Naive thymus-derived CD8-positive, alpha-beta T cell (primary cell): Measurements from ENCODE around the gene MAD2L1BP. TPM values are rescaled to one million over a fixed set of nuclear protein-coding genes. Genes with fewer than 3 reads are reported as not detected.
"Not testable (repeated sequence)": the region's sequence is repeated elsewhere in the genome, so short reads cannot be mapped to it uniquely, and the experiment has no call there.

Experiments
- ATAC-seq, 2 donors: fragments of 150-1000 bp; cut with Tn5 transposase in 1 of 2; sonication (Bioruptor Pico), chemical (Tn5 transposase) in 1 of 2; 1 replicate in 1 of 2; 2 replicates in 1 of 2; pipeline ENCODE4 v1.10.0; 2021; ENCODE audit warnings: mild to moderate bottlenecking in 2 of 2, moderate library complexity in 2 of 2
- POLR2A ChIA-PET: fragments of 350-600 bp; sonication (Branson Sonifier 250); formaldehyde crosslinking; loops from one replicate; lab custom pipeline; 2021; ENCODE audit warnings: antibody characterized with exemption; lab: Charles Lee
- DNase-seq, 10 donors: peaks; one replicate each; pipeline versions ENCODE4 v3.0.0 to v3.0.0-alpha.2; 2020 to 2022
- H3K27ac Mint-ChIP-seq, 10 donors: one replicate each; pipeline ENCODE4 v1.8.0; 2020 to 2022; ENCODE audit warnings: mild to moderate bottlenecking in 10 of 10, mixed read lengths in 10 of 10, moderate library complexity in 4 of 10, inconsistent platforms in 1 of 10
- H3K27me3 Mint-ChIP-seq, 5 donors: one replicate each; pipeline ENCODE4 v1.8.0; 2021 to 2022; ENCODE audit warnings: mixed read lengths in 5 of 5
- H3K36me3 Mint-ChIP-seq, 3 donors: one replicate each; pipeline ENCODE4 v1.8.0; 2020 to 2022; ENCODE audit warnings: mixed read lengths in 3 of 3, mild to moderate bottlenecking in 2 of 3, inconsistent platforms in 1 of 3
- H3K4me1 Mint-ChIP-seq, 4 donors: one replicate each; pipeline ENCODE4 v1.8.0; 2021 to 2022; ENCODE audit warnings: mixed read lengths in 4 of 4
- H3K4me3 Mint-ChIP-seq, 10 donors: one replicate each; pipeline ENCODE4 v1.8.0; 2020 to 2022; ENCODE audit warnings: mild to moderate bottlenecking in 10 of 10, mixed read lengths in 10 of 10, moderate library complexity in 6 of 10, inconsistent platforms in 1 of 10
- H3K9me3 Mint-ChIP-seq, 9 donors: one replicate each; pipeline ENCODE4 v1.8.0; 2020 to 2022; ENCODE audit warnings: mixed read lengths in 9 of 9, mild to moderate bottlenecking in 3 of 9, inconsistent platforms in 1 of 9, moderate library complexity in 1 of 9
- polyA plus RNA-seq, 3 donors: library from polyadenylated mRNA; unstranded; fragments of 300-500 nt; fragmentation: Illumina TruSeq; gene quantifications; one replicate each; pipeline ENCODE4 v1.2.3, GENCODE V29; 2021
- total RNA-seq, 8 experiments: library from RNA in 2 of 8; stranded (reverse) in 2 of 8; gene quantifications; one replicate each; pipeline ENCODE4 v1.2.3 and lab custom pipeline; 2021 to 2026

MAD2L1BP gene
- total and polyA plus RNA-seq, 5 experiments from 2014 or later = 12.5 to 32.9 (median 19.6) TPM

DNA sequence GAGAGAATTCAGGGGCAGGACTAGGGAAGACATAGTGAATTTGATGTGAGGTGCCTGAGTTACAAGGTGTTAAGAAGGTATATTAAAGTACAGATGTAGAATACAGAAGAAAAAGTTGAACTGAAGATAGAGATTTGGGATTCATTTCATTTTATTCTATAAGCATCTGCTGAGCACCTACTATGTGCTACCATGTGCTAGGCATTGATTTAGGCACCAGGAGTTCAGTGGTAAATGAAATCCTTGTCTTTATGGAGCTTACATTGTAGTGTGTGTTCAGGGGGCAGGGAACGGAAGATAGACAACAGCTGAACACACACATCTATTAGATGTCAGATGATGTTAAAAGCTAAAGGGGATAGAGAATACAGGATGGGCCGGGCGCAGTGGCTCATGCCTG is 12.0 kb downstream of the MAD2L1BP start:
- peaks cover 0 to 6% (median 0%) of the 10 kb centered on the region in 3 donors for H3K36me3 Mint-ChIP-seq
- DNase-seq = no peak
- H3K27ac Mint-ChIP-seq = no peak overlapping the region
- ATAC-seq = no peak
- H3K4me3 Mint-ChIP-seq = no peak overlapping the region
- H3K27me3 Mint-ChIP-seq = no peaks in the 10 kb centered on the region
- H3K4me1 Mint-ChIP-seq = peaks cover 10 to 20% (median 13%) of the 10 kb centered on the region in 4 donors
- POLR2A ChIA-PET = interaction anchor here (0.7 to 1.4 kb wide), 2 partner anchors 9 to 18 kb away, joined by 3 read pairs; partner anchors contain the start of gene GTPBP2
- H3K9me3 Mint-ChIP-seq = no peaks in the 10 kb centered on the region

DNA sequence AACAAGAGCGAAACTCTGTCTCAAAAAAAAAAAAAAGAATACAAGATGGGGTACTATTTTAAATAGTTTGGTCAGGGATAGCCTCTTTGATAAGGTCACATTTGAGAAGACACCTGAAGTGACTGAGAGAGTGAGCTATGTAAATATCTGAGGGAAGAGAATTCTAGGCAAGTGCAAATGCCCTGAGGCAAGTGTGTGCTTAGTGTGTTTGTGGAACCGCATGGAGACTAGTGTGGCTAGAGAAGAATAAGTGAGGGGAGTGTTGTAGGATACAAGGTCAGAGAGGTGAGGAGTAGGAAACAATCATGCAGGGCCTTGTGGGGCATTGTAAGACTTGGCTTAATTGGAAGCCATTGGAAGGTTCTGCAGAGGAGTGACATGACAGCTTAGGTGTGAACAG is 12.6 kb downstream of the MAD2L1BP start:
- DNase-seq (no peak), ATAC-seq (no peak)
- Mint-ChIP-seq H3K9me3 (no peaks in the 10 kb centered on the region), H3K4me1 (peaks cover 8 to 16% (median 12%) of the 10 kb centered on the region in 4 donors), H3K27ac (no peak overlapping the region), H3K4me3 (no peak overlapping the region), H3K27me3 (no peaks in the 10 kb centered on the region), H3K36me3 (no peaks in the 10 kb centered on the region)
- POLR2A ChIA-PET = interaction anchor here (0.7 kb wide), 1 partner anchor 9 kb away, joined by 3 read pairs; no protein-coding TSS in a partner anchor

- POLR2A ChIA-PET, H3K9me3 Mint-ChIP-seq, H3K36me3 Mint-ChIP-seq, H3K4me3 Mint-ChIP-seq, DNase-seq, H3K27me3 Mint-ChIP-seq, H3K4me1 Mint-ChIP-seq, ATAC-seq: not testable (repeated sequence)
- peak overlapping the region in 1 of 10 donors; percentile 53 for H3K27ac Mint-ChIP-seq
These were observed 17.2 kb downstream of the MAD2L1BP start for GRCh38 chr6:43652822-43653221.

DNA sequence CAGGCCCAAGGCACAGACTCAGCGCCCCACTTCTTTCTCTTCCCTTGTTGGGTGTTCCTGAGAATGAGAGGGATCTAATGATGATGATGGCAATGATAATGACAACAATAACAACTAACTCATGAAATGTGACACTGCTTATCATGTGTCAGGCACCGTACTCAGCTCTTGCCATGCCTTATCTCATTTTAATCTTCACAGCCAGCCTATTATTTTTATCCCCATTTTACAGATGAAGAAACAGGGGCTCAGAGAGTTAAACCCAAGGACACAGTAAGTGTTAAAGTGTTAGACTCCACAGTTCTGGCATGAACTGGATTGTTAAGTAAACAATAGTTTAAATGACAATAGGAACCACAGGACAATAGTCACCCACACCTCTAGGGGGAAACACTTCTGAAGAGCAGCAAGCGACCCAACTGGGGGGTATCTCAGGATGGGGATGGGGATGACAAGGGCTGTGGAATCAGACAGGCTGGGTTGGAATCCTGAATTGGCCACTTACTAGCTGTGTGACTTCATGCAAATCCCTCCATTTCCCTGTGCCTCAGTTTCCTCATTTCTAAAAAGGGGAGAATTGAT is 21.7 kb downstream of the MAD2L1BP start:
- Mint-ChIP-seq H3K36me3 (peaks cover 0 to 5% (median 0%) of the 10 kb centered on the region in 3 donors), H3K27me3 (peaks cover 0 to 5% (median 0%) of the 10 kb centered on the region in 5 donors), H3K27ac (no peak overlapping the region), H3K4me1 (no peaks in the 10 kb centered on the region), H3K4me3 (no peak overlapping the region), H3K9me3 (peaks cover 0 to 2% (median 0%) of the 10 kb centered on the region in 9 donors)
- POLR2A ChIA-PET = interaction anchor here (0.6 kb wide), 1 partner anchor 9 kb away, joined by 3 read pairs; no protein-coding TSS in a partner anchor
- ATAC-seq (no peak), DNase-seq (no peak)

GRCh38 chr6:43658161-43658560 is 22.5 kb downstream of the MAD2L1BP start:
- Mint-ChIP-seq H3K36me3 (peaks cover 0 to 5% (median 0%) of the 10 kb centered on the region in 3 donors), H3K27me3 (peaks cover 0 to 5% (median 0%) of the 10 kb centered on the region in 5 donors), H3K27ac (no peak overlapping the region), H3K4me3 (no peak overlapping the region), H3K9me3 (peaks cover 0 to 2% (median 0%) of the 10 kb centered on the region in 9 donors), H3K4me1 (no peaks in the 10 kb centered on the region)
- no peak for ATAC-seq
- POLR2A ChIA-PET = no interaction called here
- no peak for DNase-seq

DNA sequence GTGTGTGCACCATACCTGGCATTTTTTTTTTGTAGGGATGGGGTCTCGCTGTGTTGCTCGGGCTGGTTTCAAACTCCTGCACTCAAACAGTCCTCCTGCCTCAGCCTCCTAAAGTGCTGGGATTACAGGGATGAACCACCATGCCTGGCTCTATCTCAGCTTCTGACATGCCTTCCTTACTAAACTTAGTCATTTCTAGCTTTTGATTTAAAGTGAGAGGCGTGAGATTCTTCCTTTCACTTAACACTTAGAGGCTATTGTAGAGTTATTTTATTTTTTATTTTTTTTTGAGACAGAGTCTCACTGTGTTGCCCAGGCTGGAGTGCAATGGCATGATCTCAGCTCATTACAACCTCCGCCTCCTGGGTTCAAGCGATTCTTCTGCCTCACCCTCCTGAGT is 27.3 kb downstream of the MAD2L1BP start:
- DNase-seq, H3K27me3 Mint-ChIP-seq, H3K27ac Mint-ChIP-seq, POLR2A ChIA-PET, ATAC-seq, H3K36me3 Mint-ChIP-seq, H3K9me3 Mint-ChIP-seq, H3K4me3 Mint-ChIP-seq: not testable (repeated sequence)
- peaks cover 3 to 13% (median 11%) of the 10 kb centered on the region in 4 donors for H3K4me1 Mint-ChIP-seq

GRCh38 chr6:43665376-43665775 is 29.7 kb downstream of the MAD2L1BP start:
- Mint-ChIP-seq H3K4me3 (no peak overlapping the region), H3K36me3 (peaks cover 0 to 5% (median 3%) of the 10 kb centered on the region in 3 donors), H3K9me3 (peaks cover 0 to 2% (median 0%) of the 10 kb centered on the region in 9 donors), H3K4me1 (peaks cover 3 to 22% (median 15%) of the 10 kb centered on the region in 4 donors), H3K27ac (no peak overlapping the region), H3K27me3 (peaks cover 0 to 5% (median 0%) of the 10 kb centered on the region in 5 donors)
- ATAC-seq (no peak), DNase-seq (no peak)
- POLR2A ChIA-PET = interaction anchor here (0.5 kb wide), 1 partner anchor 1913 kb away, joined by 4 read pairs; no protein-coding TSS in a partner anchor

GRCh38 chr6:43666196-43666920 is 30.7 kb downstream of the MAD2L1BP start:
- no peaks in the 10 kb centered on the region for H3K27me3 Mint-ChIP-seq
- ATAC-seq (no peak), DNase-seq (no peak)
- no peak overlapping the region for H3K4me3 Mint-ChIP-seq
- peaks cover 3 to 22% (median 15%) of the 10 kb centered on the region in 4 donors for H3K4me1 Mint-ChIP-seq
- peak overlapping the region in 1 of 10 donors; percentile 58 for H3K27ac Mint-ChIP-seq
- H3K36me3 Mint-ChIP-seq = peaks cover 0 to 12% (median 0%) of the 10 kb centered on the region in 3 donors
- no peaks in the 10 kb centered on the region for H3K9me3 Mint-ChIP-seq
- POLR2A ChIA-PET = interaction anchor here (1.3 kb wide), 1 partner anchor 21 kb away, joined by 6 read pairs; the partner anchor contains the start of gene RSPH9

DNA sequence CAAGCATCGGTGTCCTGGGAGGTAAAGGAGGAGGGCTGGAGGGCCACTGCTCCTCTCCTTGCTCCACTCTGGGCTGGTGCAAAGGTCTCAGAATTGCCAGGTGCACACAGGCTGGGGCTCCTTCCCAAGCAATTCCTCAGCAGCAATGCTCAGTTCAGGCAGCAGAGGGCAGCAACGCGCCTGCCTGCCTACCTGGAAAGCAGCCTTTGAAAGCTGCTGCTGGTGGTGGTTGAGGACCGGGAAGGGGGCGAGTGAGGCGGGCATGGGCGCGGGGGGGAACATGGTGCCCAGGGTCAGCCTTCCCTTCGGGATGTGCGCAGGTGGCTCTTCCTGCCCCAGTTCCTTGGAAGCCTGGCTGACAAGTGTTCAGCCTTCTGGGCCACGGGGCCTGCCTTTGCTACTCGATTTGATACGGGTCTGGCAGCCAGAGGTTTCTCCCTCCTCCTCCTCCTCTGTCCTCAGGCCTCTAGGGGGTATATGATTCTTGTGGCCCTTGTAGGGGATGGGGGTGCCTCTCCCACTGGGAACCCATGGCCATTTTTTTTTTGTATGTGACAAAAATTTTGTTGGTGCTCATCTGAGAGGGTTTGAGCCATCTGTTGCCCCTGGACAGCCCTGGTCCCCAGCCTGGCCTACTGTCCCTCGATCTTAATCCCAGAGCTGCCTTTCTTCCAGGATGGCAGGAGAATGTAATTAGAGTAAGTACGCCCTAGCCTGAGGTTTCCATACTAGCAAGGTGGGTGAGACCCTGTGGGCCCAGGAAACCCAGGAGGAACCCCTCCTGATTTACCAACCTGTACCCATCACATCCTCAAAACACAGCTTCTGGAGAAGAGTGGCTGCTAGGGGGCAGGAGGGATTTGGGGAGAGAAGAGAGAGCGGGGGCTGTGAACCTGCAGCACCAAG is 31.9 kb downstream of the MAD2L1BP start:
- H3K4me3 Mint-ChIP-seq = peak overlapping the region; percentile 48 to 77 (median 64)
- ATAC-seq (peak; percentile 76 to 83), DNase-seq (peak; percentile 68 to 85 (median 78))
- H3K4me1 Mint-ChIP-seq = peaks cover 3 to 22% (median 15%) of the 10 kb centered on the region in 4 donors
- H3K36me3 Mint-ChIP-seq = peaks cover 0 to 18% (median 3%) of the 10 kb centered on the region in 3 donors
- H3K9me3 Mint-ChIP-seq = no peaks in the 10 kb centered on the region
- peak overlapping the region in 8 of 10 donors; percentile 41 to 81 (median 72) for H3K27ac Mint-ChIP-seq
- POLR2A ChIA-PET = interaction anchor here (0.8 to 1.3 kb wide), 3 partner anchors 22 to 100 kb away, joined by 3 to 6 read pairs (median 4); partner anchors contain the start of gene RSPH9
- H3K27me3 Mint-ChIP-seq = no peaks in the 10 kb centered on the region

GRCh38 chr6:43668151-43669028 is 32.8 kb downstream of the MAD2L1BP start:
- Mint-ChIP-seq H3K27me3 (no peaks in the 10 kb centered on the region), H3K4me1 (peaks cover 3 to 22% (median 15%) of the 10 kb centered on the region in 4 donors), H3K9me3 (no peaks in the 10 kb centered on the region), H3K4me3 (peak overlapping the region in 8 of 10 donors; percentile 16 to 77 (median 44)), H3K27ac (peak overlapping the region in 9 of 10 donors; percentile 34 to 81 (median 65)), H3K36me3 (peaks cover 0 to 26% (median 3%) of the 10 kb centered on the region in 3 donors)
- POLR2A ChIA-PET = interaction anchor here (1.3 kb wide), 1 partner anchor 39 kb away, joined by 3 read pairs; no protein-coding TSS in a partner anchor
- ATAC-seq (peak; percentile 71 to 75), DNase-seq (peak in 8 of 10 donors; percentile 18 to 49 (median 27))
